ENCODE results near the gene TANC1.

Gene TANC1

DNA sequence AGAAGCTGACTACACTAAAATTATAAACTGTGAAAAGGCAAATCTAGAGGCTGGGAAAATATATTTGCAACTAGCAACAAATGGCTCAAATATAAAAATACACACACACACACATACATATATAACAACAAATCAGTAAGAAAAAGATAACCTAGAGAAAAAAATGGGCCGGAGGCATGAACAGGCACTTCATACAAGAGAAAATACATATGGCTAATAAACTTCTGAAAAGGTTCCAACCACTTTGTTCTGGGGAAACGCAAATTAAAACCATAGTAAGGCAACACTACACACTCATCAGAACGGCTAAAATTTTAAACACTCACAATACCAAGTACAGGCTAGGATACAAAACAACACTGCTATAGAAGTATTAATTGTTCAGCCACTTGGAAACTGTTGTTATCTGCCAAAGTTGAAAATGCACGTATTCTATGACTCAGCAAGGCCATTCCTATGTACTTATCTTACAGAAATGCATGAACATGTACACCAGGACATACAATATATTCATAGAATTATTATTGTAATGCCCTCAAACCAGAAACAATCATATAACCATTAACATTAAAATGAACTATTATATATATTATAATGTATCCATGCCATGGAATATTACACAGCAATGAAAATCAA, 302.4 kb downstream of the TANC1 start:
- in situ Hi-C loops (cut with MboI; ENCODE audit: low pct_unique_long_range_greater_than_20kb, low sequenced_read_pairs, unreplicated experiment) = no loop called here
- TF ChIP-seq, protein P1, sequence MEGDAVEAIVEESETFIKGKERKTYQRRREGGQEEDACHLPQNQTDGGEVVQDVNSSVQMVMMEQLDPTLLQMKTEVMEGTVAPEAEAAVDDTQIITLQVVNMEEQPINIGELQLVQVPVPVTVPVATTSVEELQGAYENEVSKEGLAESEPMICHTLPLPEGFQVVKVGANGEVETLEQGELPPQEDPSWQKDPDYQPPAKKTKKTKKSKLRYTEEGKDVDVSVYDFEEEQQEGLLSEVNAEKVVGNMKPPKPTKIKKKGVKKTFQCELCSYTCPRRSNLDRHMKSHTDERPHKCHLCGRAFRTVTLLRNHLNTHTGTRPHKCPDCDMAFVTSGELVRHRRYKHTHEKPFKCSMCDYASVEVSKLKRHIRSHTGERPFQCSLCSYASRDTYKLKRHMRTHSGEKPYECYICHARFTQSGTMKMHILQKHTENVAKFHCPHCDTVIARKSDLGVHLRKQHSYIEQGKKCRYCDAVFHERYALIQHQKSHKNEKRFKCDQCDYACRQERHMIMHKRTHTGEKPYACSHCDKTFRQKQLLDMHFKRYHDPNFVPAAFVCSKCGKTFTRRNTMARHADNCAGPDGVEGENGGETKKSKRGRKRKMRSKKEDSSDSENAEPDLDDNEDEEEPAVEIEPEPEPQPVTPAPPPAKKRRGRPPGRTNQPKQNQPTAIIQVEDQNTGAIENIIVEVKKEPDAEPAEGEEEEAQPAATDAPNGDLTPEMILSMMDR (IDR thresholded peaks at IDR 0.05; ENCODE audit: extremely low read depth, insufficient read depth, missing control alignments) = no peak
- no peak for DNase-seq (ENCODE audit: low spot score)

DNA sequence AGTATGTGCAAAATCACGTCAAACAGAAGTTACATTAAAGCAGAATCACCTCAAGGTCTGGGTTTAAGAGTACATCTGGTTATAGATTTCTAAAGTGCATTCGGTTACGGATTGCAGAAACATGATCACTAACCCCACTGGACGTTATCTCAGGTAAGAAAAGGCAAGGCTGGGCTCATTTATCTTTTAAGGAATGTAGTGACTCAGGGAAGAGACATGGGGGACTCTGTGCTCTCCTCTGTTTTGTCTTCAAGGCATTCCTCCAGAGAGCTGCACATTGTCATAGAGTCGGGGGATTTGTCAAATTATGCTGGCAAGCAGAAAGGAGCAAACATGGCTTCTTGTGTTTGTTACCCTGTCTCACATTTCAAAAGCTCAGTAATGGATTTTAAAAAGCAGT, 303.7 kb downstream of the TANC1 start:
- DNase-seq (ENCODE audit: low spot score) = no peak
- in situ Hi-C loops (cut with MboI; ENCODE audit: low pct_unique_long_range_greater_than_20kb, low sequenced_read_pairs, unreplicated experiment) = no loop called here
- TF ChIP-seq, protein P1 (IDR thresholded peaks at IDR 0.05; ENCODE audit: extremely low read depth, insufficient read depth, missing control alignments) = no peak

DNA sequence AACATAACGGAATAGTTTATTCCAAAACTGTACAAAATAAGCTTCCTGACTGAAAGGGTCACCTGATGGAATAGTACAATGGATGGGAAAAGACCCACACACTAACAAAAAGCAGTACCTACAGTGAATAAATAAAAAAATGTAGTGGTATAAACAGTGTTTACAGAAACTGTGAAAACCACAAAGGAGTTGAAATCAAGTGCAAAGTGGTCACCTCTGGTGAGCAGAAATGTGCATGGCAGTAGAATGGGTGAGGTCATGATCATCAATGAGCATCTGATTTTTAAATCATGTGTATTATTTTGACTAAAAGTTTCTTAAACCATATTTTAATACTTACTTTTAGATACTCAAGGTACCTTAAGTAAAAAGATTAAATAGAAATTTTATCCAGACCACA, 306.7 kb downstream of the TANC1 start:
- TF ChIP-seq, protein P1 (IDR thresholded peaks at IDR 0.05; ENCODE audit: extremely low read depth, insufficient read depth, missing control alignments) = no peak
- no peak for DNase-seq (ENCODE audit: low spot score)
- in situ Hi-C loops (cut with MboI; ENCODE audit: low pct_unique_long_range_greater_than_20kb, low sequenced_read_pairs, unreplicated experiment) = no loop called here

DNA sequence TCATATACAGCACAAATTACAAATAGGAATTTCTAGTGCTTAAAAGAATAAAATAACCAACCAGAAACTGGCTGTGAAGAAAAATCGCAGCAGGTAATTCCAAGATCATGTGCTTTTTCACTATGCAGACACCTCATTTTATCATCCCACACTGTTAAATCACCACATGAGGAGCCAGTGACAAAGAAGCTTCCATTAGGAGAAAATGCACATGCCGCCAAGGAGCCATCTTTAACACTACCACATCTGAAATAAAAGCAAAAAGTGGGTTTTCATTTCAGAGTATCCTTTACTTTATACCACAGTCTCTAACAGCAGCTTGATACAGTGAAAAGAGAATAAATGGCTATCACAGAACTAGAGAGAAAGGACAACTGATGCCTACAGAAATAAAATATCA, 311.3 kb downstream of the TANC1 start:
- DNase-seq (ENCODE audit: low spot score) = no peak
- TF ChIP-seq, protein P1 (IDR thresholded peaks at IDR 0.05; ENCODE audit: extremely low read depth, insufficient read depth, missing control alignments) = no peak
- in situ Hi-C loops (cut with MboI; ENCODE audit: low pct_unique_long_range_greater_than_20kb, low sequenced_read_pairs, unreplicated experiment) = no loop called here

DNA sequence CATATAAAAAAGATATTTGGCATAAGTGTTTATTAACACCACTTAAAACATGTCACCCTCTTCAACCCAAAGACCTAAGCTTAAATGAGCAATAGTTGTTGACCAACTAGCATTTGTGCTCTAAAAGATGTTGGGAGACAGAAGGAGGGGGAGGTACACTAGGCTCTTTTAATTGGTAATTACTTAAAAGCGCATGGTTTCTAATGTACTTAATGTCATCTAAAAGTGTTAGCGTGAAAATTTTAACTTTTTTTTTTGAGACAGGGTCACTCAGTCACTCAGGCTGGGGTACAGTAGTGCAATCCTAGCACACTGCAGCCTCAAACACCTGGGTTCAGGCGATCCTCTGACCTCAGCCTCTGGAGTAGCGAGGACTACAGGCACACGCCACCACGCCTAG, 312.6 kb downstream of the TANC1 start:
- in situ Hi-C loops (cut with MboI; ENCODE audit: low pct_unique_long_range_greater_than_20kb, low sequenced_read_pairs, unreplicated experiment) = no loop called here

More for the DNA sequence above, 312.6 kb downstream of the TANC1 start:
- TF ChIP-seq, protein P1 (IDR thresholded peaks at IDR 0.05; ENCODE audit: extremely low read depth, insufficient read depth, missing control alignments) = no peak
- DNase-seq (ENCODE audit: low spot score) = no peak
